Hindlimb muscle (tissue), 1 donor: ENCODE measurements around the gene CDC42BPA. TPM values are rescaled to one million over a fixed set of nuclear protein-coding genes. Genes with fewer than 3 reads are reported as not detected.

Experiments used
- DNase-seq: peaks from one replicate; pipeline ENCODE4 v3.0.0-alpha.2; 2013
- polyA plus RNA-seq: library from polyadenylated mRNA; unstranded; fragments of 120-200 nt; gene quantifications from one replicate; pipeline ENCODE4 v1.2.1, GENCODE V29; 2013; ENCODE audit not compliant: insufficient read length

Gene CDC42BPA
- polyA plus RNA-seq, 1 donor = 28.8 TPM

DNA sequence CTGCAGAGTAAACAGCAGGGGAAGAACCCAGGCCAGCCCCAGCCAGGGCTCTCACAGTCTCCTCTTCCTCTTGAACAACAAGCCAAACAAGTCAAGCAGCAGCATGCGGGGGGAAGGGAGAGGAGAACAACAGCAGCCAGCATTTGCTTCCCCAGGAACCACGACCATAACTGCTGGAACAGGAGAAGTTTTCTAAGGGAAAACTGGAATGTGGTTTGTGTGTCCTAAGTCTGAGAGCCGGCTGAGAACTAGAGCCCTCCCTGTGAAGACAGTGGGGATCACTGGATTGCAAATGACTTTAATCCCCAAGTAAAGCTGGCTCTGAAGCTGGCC, 330.0 kb downstream of the CDC42BPA start:
- DNase-seq = no peak

DNA sequence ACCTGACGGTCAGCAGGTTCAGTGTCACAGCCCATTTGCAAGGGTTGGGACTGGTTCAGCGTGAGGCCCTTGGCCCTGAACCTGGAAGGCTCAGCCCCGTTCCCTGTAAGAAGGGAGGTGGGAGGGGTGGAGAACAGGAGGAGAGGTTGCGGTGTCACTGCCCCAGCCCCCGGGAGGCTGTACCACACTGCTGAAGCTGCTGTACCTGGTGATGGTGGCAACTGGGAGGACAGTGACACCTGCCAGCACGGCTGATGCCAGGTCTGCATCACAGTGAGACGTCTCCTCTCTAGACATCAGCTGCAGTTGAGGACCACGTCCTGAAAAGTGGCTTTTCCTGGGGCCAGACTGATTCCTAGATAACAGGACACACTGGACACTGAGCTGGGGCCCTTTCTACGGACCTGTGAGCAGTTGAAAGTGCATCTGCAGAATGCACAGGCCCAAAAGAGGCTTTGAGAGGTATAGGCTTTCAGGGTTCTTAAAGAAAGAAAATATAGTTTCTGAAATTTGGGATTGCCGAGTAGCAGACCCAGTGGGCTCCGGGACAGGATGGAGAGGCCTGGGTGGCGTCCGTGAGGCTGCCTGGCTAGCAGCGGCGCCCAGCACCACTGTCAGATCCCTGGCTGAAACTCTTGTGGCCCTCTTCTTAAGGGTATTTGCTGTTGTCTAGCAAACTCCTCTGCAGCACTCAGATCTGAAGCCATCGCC, 330.5 kb downstream of the CDC42BPA start:
- no peak for DNase-seq

DNA sequence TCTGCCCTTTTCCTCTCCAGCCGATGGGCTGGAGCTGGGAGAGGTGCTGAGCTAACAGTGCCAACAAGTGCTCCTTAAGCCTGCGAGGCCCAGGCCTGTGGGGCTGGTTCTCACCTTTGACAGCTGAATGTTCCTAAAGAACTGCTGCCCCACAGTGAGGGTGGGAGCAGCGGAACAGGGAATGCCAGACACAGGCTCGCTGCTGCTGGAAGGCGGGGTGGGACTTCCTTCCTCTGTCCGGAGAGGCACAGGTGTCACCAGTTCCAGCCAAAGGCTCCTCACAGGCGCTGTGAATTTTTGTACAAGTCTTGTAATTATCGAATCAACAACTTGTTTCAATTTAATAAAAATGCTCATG, 331.1 kb downstream of the CDC42BPA start:
- no peak for DNase-seq

DNA sequence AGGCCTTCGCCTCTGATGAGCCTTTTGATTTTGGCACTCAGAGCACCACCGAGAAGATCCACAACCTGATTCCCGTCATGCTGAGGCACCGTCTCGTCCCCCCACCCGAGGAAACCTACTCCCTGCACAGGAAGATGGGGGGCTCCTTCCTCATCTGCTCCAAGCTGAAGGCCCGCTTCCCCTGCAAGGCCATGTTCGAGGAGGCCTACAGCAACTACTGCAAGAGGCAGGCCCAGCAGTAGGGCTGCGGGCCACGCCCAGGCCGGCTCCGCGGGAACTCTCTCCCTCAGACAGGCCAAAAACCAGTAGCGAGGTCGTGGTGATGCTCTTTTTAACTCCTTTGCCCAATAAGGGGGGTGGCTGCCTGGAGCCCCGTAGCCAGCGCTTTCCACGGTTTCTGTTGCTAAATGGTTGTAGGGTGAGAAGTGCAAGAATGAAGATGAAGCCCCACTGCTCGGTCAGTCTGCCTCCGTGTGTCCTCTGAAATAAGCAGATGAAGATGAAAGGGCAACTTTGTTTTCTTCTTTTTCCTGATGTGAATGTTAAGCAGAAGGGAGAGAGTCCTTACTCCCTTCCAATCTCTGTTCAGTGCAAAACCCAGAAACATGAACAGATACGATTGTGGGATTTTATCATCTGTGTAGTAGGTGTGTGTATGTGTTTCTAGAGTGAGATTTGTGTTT, 331.7 kb downstream of the CDC42BPA start:
- no peak for DNase-seq

DNA sequence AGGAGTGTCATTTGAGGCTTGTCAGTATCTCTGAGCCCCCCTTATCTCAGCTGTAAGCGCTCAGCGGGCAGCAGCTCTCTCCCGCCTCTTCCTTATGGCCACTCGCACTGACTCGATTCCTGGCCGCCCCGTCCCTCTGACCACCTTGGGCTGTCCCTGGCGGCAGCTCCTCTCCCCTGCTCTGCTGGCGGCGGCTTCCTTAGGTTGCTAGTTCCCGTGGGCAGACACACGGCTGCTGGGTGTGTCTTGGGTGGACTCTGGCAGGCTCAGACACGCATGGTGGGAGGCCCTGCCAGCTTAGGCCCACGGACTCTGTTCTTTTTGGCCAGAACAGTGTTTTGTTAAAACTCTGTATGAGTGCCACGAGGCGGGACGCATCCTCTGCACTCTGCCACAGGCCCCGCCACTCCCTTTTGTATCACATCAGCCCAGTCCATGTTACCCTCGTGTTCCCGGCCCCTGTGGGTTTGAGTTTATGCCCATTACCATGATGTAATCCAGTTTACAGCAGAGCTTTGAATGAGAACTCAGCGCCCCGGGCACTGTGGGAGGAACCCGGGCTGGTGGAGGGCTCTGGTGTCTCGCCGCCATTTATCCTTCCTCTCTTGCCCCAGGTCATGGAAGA, 332.3 kb downstream of the CDC42BPA start:
- DNase-seq = no peak

DNA sequence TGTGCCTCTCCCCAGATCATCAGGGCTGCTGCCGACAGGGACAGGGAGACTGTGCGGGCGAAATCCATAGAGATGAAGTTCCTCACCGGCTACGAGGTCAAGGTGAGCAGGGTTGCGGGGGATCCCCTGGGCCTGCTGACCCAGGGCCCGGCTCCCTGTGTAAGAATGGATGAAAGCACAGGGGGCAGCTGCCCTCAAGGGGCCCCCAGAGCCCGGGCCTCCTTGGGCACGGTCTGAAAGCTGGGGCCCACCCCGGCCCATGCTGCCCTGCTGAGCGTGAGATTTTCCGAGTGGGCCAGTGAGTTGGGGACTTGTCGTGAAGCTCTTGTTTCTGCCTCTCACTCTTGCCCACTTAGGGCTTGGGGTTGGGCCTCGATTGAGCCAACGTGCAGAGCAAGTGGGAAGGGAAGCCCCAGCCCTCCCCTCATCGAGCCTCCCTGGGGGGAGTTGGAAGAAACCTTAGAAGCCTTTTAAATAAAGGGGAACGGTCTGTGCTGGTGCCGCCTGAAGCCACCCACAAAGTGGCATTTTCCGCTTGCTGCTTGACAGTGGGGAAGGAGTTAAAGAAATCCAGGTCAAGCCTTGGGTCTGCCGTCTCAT, 333.0 kb downstream of the CDC42BPA start:
- no peak for DNase-seq

DNA sequence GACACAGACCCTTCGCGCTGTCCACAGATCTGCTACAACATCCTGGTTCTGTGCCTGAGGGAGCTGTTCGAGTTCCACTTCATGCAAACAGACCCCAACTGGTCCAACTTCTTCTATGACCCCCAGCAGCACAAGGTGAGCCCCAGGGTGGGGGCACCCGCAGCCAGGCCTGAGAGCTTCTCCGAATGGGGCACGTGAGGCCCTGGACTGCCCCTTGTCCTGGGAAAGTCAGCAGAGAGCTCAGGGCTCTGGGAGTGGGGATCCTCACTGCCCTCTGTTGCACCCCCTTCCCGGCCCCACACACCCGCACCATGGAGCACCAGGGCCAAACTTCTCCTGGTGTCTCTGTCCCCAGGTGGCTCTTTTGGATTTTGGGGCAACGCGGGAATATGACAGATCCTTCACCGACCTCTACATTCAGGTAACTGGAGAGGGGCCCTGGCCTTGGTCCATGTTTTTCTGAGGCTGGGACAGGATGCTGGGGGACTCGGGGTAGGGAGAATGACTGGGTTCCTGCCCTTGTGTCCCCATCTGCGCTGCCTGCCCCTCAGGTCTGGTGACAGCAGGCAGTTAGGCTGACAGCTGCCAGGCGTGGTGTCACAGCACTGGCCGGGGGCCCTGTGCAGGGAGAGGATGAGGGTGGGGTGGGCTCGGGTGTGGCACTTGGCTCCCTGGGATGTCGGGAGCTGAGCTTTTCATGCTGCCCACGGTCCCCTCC, 333.6 kb downstream of the CDC42BPA start:
- no peak for DNase-seq

DNA sequence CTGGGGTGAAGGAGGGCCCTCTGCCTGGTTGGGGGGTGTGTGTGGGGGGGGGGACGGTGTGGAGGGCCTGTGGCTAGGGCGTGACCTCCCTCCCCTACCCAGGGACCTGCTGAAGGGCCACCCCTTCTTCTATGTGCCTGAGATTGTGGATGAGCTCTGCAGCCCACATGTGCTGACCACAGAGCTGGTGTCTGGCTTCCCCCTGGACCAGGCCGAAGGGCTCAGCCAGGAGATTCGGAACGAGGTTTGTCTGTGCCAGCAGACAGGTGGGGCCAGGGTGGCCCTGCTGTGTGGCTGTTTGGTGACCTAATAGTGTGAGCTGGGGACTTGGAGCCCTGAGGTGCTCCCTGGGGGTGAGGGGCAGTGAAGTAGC, 334.3 kb downstream of the CDC42BPA start:
- DNase-seq = no peak

DNA sequence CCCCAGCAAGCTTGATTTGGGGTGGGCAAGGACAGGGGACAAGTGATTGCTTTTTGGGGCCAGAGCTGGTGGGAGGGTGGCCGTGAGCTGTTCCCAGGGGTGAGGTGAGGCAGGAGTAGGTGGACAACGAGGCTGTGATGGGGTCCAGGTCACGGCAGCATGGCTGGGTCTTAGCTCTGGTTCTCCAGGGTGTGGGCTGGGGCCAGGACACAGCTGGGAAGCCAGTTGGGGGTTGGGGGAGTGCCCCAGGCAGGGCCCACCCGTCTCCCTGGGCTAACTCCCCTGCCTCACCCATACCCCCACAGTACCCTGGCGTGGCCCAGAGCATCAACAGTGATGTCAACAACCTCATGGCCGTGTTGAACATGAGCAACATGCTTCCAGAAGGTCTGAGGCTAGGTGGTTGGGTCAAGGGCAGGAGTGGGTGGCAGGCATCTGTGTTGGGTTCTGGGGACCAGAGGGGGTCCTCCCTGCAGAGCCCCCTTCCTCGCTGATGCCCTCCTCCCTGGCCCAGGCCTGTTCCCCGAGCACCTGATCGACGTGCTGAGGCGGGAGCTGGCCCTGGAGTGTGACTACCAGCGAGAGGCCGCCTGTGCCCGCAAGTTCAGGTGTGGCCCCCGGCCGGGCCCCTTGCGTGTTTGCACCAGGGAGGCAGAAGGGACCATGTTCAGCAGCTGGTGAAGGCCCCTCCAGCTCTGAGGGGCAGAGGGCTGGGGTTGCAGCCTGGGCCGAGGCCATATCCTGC, 334.9 kb downstream of the CDC42BPA start:
- no peak for DNase-seq

DNA sequence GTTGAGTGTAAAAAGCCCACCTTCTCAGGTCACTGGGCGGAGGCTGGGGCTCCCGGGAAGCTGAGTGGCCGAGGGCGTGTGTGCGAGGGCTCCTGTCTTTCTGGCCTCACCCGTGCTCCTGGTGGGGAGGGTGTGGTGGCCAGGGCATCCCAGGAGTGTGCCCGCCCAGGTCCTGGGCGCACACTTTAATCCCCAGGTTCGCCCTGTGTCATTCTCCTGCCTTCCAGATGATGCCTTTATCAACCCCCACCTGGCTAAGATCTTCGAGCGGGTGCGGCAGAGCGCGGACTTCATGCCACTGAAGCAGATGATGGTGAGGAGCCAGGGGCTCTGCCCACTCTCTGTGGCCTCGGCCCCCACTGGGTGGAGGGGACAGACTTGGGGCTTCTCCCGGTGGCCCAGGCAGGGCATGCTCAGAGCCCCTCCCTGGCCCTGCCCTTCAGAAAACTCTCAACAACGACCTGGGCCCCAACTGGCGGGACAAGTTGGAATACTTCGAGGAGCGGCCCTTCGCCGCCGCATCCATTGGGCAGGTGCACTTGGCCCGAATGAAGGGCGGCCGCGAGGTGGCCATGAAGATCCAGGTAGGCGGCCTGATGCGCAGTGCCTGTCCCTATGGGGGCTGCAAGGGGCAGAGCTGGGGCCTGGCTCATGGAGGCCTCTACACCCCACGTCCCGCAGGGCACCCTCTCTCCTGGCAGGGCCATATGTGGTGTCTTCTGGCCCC, 335.7 kb downstream of the CDC42BPA start:
- no peak for DNase-seq

DNA sequence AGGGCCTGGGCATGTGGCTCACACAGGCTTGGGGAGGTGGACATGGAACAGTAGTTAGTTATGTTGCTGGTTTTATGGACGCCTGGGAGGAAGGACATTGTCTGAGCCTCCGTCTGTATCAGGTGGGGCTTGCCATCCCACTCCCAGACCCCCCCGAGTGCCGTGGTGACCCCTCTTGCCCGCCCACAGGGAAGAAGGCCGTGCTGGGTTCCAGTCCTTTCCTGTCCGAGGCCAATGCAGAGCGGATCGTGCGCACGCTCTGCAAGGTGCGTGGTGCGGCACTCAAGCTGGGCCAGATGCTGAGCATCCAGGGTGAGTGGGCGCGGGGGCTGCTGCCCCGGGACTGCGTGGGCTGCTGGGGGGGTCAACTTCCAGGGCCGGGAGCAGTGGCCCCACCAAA, 336.5 kb downstream of the CDC42BPA start:
- no peak for DNase-seq

DNA sequence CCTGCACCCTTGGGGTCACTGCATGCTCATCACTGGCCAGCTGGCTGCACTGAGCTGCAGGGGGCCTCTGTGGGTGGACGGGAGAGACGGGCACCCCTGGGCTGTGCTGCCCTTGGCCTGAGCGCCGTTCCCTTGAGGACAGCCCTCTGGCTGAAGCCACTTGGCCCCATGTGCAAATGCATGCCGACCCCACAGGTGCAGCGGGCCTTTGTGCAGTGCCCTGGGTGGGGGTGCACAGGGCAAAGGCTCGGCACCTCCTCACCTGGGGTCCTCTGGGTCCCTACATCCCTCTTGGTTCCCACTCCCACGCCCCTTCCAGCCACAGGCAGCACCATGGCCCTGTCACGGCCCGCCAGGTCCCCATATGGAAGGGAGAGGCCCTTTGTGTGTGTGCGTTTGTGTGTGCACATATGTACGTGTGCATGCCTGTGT, 336.9 kb downstream of the CDC42BPA start:
- DNase-seq = no peak

DNA sequence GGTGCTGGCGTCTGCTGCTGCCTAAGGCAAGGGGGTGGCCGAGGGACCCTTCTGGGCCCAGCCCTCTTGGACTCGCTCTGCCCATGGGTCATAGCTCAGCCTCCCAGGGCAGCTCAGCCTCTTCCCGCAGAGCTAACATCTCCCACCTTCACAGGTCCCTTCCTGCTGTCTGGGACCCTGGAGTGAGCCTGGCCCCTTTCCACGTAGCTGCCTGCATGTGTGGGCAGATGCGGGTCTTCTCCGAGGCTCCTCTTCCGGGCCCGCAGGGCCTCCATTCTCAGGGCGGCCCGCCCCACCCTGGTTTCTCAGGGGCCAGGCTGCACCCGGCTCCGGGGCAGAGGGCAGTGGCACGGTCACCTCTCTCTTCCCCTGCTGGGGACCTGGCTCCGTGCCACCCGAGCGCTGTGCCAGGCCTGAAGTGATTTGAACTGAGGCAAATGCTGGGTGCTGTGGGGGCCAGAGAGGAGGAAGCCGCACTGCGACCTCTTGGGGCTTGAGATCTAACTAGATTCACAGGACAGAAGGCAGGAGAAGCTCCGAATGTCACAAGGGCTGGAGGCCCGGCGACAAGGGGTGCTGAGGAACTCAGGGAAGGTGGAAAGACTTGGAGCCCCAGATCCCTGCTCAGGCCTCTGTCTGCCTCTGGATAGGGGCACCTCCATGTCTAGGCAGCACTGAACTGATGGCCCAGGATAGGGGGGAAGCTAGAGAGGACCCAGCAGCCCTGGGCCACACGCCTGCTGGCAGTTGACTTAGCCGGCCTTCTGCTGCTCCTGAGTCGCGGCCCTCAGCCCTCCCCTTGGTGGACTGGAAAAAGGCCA, 337.5 kb downstream of the CDC42BPA start:
- DNase-seq = no peak

DNA sequence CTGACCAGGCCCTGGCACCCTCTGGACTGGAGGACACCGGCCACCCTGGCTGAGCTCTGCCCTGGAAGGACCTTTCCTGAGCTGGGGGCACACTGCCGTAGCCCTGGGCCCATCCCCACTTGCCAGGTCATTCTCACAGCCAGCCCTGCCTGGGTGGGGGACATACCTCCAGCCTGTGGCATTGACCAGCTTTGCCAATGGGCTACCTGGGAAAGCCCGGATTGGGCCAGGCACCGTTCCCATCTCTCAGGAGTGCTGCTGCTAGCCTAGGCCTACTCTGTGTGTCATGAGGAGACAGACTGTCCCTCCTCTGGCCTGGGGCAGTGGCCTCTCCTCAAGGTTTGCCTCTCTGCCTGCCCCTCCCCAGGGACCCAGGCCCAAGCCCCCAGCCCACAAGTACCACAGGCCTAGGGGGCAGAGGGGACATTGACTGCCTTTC, 338.2 kb downstream of the CDC42BPA start:
- DNase-seq = no peak

DNA sequence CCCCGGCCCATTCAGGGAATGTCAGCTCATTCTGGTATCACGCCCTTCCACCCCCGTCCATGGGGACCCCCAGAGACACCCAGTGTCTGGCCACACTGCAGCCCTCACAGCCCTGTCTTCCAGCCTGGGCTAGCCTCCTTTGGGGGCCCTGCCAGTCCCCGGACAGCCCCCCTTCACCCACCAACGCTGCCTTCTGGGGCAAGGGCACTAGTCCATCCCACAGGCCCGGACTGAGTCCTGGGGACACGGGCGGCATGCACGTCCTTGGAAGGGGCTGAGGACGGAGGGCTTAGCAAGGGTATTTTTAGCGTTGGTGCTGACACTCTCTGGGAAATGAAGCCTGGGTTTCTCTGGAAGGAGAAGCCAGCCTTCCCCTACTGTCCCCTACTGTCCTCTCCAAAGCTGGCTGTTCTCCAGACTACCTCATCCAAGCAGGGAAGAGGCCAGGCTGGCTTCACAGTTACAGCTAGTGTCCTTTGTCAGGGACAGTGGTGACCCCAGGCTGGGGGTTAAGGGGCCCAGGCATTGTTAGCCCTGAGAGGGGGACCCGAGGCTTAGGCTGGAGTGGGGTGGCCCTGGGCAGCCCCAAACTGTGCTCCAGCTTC, 338.7 kb downstream of the CDC42BPA start:
- DNase-seq = no peak

DNA sequence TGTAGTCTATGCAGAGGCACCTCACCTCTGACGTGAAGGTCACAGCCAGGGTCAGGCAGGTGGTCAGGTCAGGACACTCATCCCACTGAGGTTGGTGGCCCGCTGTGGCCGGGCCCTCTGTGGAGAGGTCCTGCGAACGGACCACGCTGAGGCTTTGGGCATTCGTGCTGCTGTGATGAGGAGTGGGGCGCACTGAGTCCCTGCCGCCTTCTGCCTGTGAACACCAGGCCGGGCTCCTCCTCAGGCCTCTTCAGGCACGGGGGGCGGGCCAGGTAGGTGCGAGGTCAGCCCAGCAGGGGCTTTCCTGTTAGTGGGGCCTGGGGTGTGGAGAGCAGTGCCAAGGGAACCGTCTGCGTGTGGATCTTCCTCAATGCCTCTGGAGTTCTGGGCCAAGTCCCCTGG, 339.2 kb downstream of the CDC42BPA start:
- no peak for DNase-seq

DNA sequence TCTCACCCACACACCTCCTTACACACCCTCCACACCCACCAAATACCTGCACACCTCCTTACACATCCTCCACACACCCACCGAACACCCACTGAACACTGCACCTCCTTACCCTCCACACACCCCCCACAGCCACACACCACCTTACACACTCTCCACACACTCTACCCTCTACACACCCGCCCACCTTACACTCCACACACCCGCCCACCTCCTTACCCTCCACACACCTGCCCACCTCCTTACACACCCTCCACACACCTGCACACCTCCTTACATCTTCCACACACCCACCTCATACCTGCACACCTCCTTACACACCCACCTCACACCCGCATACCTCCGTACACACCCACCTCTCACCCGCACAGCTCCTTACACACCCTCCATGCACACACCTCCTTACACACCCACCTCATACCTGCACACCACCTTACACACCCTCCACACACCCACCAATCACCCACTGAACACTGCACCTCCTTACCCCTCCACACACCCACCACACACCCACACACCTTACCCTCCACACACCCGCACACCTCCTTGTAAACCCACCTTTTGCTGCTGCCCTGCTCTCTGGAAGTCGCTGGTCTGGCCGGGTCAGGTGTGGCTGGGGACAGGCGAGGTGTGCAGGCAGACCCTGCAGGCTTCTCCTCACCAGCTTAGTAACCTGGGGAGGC, 339.7 kb downstream of the CDC42BPA start:
- DNase-seq = no peak

DNA sequence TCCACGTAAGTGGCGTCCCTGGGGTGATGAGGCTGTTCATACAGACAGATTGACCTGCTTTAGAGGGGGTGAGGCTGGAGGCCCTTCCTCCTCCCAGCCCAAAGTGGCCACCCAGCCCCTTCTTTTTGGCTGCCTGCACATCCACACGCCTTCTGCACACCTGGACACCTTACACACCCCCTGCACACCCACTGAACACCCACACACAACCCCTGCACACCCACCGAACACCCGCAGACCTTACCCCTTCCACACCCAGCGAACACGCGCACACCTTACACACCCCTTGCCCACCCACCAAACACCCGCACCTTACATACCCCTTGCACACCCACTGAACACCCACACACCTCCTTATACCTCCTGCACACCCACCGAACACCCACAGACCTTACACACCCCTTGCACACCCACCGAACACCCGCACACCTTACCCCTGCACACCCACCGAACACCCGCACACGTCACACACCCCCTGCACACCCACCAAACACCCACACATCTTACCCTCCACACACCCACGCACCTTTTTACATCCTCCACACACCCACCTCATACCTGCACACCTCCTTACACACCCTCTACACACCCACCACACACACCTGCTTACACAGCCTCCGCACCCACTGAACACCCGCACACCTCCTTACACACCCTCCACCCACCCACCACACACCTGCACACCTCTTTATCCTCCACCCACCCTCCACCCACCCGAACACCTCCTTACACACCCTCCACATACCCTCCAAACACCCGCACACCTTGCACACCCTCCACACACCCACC, 340.5 kb downstream of the CDC42BPA start:
- DNase-seq = no peak
